Measurements from ENCODE around the gene PIM3. TPM values are rescaled to one million over a fixed set of nuclear protein-coding genes. Genes with fewer than 3 reads are reported as not detected.
A peak's percentile ranks its signal among the peaks of the same experiment; 100 is the strongest.

PIM3 gene
- total RNA-seq, 1 donor from 2014 or later = 31.0 TPM

- TF ChIP-seq CTCF (conservative IDR thresholded peaks at IDR 0.05) = no peak
- Mint-ChIP-seq H3K4me1 (peaks cover 25% of the 10 kb centered on the region), H3K36me3 (ENCODE audit: low read depth) (no peaks in the 10 kb centered on the region), H3K27me3 (ENCODE audit: low read depth) (no peaks in the 10 kb centered on the region), H3K4me3 (peak overlapping the region; percentile 76), H3K27ac (ENCODE audit: unreplicated experiment) (no peak overlapping the region), H3K9me3 (no peaks in the 10 kb centered on the region)
- DNase-seq (ENCODE audit: low read depth, low spot score) = no peak
Measured at GRCh38 chr22:49921508-49922278, 38.9 kb upstream of the PIM3 start.

- Mint-ChIP-seq H3K36me3 (ENCODE audit: low read depth) (no peaks in the 10 kb centered on the region), H3K9me3 (no peaks in the 10 kb centered on the region), H3K27me3 (ENCODE audit: low read depth) (no peaks in the 10 kb centered on the region), H3K27ac (ENCODE audit: unreplicated experiment) (no peak overlapping the region), H3K4me1 (peaks cover 32% of the 10 kb centered on the region), H3K4me3 (peak overlapping the region; percentile 76)
- no peak for DNase-seq (ENCODE audit: low read depth, low spot score)
- no peak for TF ChIP-seq CTCF (conservative IDR thresholded peaks at IDR 0.05)
Measured at GRCh38 chr22:49922484-49922883, 38.1 kb upstream of the PIM3 start.

- peaks cover 32% of the 10 kb centered on the region for H3K4me1 Mint-ChIP-seq
- H3K27ac Mint-ChIP-seq (ENCODE audit: unreplicated experiment) = no peak overlapping the region
- no peaks in the 10 kb centered on the region for H3K9me3 Mint-ChIP-seq
- no peak for TF ChIP-seq CTCF (conservative IDR thresholded peaks at IDR 0.05)
- H3K36me3 Mint-ChIP-seq (ENCODE audit: low read depth) = no peaks in the 10 kb centered on the region
- no peaks in the 10 kb centered on the region for H3K27me3 Mint-ChIP-seq (ENCODE audit: low read depth)
- no peak for DNase-seq (ENCODE audit: low read depth, low spot score)
- no peak overlapping the region for H3K4me3 Mint-ChIP-seq
Measured at GRCh38 chr22:49922926-49923325, 37.6 kb upstream of the PIM3 start.

GRCh38 chr22:49923445-49923844 lies 37.1 kb upstream of the PIM3 start:
- Mint-ChIP-seq H3K36me3 (ENCODE audit: low read depth) (no peaks in the 10 kb centered on the region), H3K9me3 (no peaks in the 10 kb centered on the region), H3K27ac (ENCODE audit: unreplicated experiment) (peak overlapping the region; percentile 43), H3K4me1 (peaks cover 32% of the 10 kb centered on the region), H3K4me3 (peak overlapping the region; percentile 54), H3K27me3 (ENCODE audit: low read depth) (no peaks in the 10 kb centered on the region)
- no peak for DNase-seq (ENCODE audit: low read depth, low spot score)
- TF ChIP-seq CTCF (conservative IDR thresholded peaks at IDR 0.05) = no peak

GRCh38 chr22:49924113-49924833 lies 36.3 kb upstream of the PIM3 start:
- H3K4me3 Mint-ChIP-seq = peak overlapping the region; percentile 54
- no peaks in the 10 kb centered on the region for H3K9me3 Mint-ChIP-seq
- peaks cover 32% of the 10 kb centered on the region for H3K4me1 Mint-ChIP-seq
- TF ChIP-seq CTCF (conservative IDR thresholded peaks at IDR 0.05) = no peak
- no peaks in the 10 kb centered on the region for H3K36me3 Mint-ChIP-seq (ENCODE audit: low read depth)
- no peak for DNase-seq (ENCODE audit: low read depth, low spot score)
- H3K27me3 Mint-ChIP-seq (ENCODE audit: low read depth) = no peaks in the 10 kb centered on the region
- no peak overlapping the region for H3K27ac Mint-ChIP-seq (ENCODE audit: unreplicated experiment)
